Measurements from ENCODE around the gene ENG. TPM values are rescaled to one million over a fixed set of nuclear protein-coding genes. Genes with fewer than 3 reads are reported as not detected.

Gene ENG
- total and polyA plus RNA-seq, 2 of the 4 experiments (the other 2 are of a cell fraction): 3.6 to 83.3 TPM

DNA sequence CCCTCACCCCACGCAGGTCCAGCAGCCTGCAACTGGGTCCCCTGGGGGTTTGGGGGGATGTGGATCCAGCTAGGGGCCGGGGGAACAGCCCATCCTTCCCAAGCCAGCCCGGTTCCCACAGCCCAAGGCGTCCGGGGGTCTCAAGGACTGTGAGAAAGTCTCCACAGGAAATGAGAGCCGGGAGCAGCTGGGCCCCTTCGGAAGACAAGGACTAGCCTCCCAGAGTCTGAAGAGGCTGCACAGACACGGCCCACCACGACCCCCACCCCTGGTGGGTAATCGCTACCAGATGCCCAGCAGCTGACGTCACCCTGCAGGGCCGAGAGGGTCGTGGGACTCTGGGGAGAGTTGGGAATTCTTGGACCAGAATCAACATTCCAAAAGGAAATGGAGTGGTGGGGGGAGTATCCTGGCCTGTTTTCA is 86.5 kb downstream of the ENG start:
- no peak overlapping the region for H2BK120ac ChIP-seq (ENCODE audit: low read depth, low read length)
- DNase-seq (peak; percentile 41), ATAC-seq (ENCODE audit: low read depth) (no peak)
- H2BK20ac ChIP-seq (ENCODE audit: low read depth, low read length): no peak overlapping the region
- no peak overlapping the region for H3K27ac ChIP-seq (ENCODE audit: insufficient read depth, low read length)
- no peaks in the 10 kb centered on the region for H3K9me3 ChIP-seq (ENCODE audit: control insufficient read depth, insufficient read depth, low read length)
- peaks cover 8% of the 10 kb centered on the region for H3K27me3 ChIP-seq (ENCODE audit: control insufficient read depth, insufficient read depth, low read length)
- H3K36me3 ChIP-seq (ENCODE audit: control insufficient read depth, insufficient read depth, low read length): no peaks in the 10 kb centered on the region
- H3K4ac ChIP-seq (ENCODE audit: low read depth, low read length): no peak overlapping the region
- H3K56ac ChIP-seq (ENCODE audit: extremely low read depth, insufficient read depth, low read length): no peak overlapping the region
- POLR2A ChIA-PET (ENCODE audit: unreplicated experiment): no interaction called here
- CTCF ChIA-PET: no interaction called here
- H2BK15ac ChIP-seq (ENCODE audit: low read depth, low read length): no peak overlapping the region; the same call in 2 of the 3 replicates
- no peak overlapping the region; a peak in 1 of 4 replicates for H4K8ac ChIP-seq (ENCODE audit: low read depth in 2 of 2, low read length in 2 of 2)
- H3K23ac ChIP-seq (ENCODE audit: low read depth, low read length): no peak overlapping the region
- no peak overlapping the region for H3K4me2 ChIP-seq (ENCODE audit: low read depth, low read length)
- no peak overlapping the region for H3K18ac ChIP-seq (ENCODE audit: low read depth, low read length)
- intact Hi-C loops (cut with micrococcal nuclease) (no loop called here), dilution Hi-C loops (cut with HindIII; ENCODE audit: low sequenced_read_pairs, unreplicated experiment) (no loop called here), in situ Hi-C loops (cut with MboI; ENCODE audit: low sequenced_read_pairs) (no loop called here)
- peaks cover 2% of the 10 kb centered on the region; the same call in 1 of the 2 replicates for H3K4me1 ChIP-seq (ENCODE audit: control insufficient read depth, insufficient read depth, low read length)
- no peak overlapping the region for H2AK9ac ChIP-seq (replicated peaks; ENCODE audit: low read depth, low read length, poor library complexity)
- H4K91ac ChIP-seq (ENCODE audit: insufficient read depth, low read depth, low read length): no peak overlapping the region
- no TSS peak for BruUV-seq (replicated peaks)
- peak overlapping the region; percentile 51 for H2AFZ ChIP-seq (replicated peaks; ENCODE audit: low read length, poor library complexity)
- TF ChIP-seq CHD1 (IDR thresholded peaks at IDR 0.05; ENCODE audit: low read depth, low read length) (no peak), CEBPB (IDR thresholded peaks at IDR 0.05; ENCODE audit: low read depth, low read length) (no peak), MAZ (IDR thresholded peaks at IDR 0.05; ENCODE audit: borderline replicate concordance, low read depth, low read length) (no peak), RAD21 (IDR thresholded peaks at IDR 0.05; ENCODE audit: low read length) (no peak), NFE2L2 (IDR thresholded peaks at IDR 0.05; ENCODE audit: low read depth, low read length) (no peak)
- TF ChIP-seq, protein P1, sequence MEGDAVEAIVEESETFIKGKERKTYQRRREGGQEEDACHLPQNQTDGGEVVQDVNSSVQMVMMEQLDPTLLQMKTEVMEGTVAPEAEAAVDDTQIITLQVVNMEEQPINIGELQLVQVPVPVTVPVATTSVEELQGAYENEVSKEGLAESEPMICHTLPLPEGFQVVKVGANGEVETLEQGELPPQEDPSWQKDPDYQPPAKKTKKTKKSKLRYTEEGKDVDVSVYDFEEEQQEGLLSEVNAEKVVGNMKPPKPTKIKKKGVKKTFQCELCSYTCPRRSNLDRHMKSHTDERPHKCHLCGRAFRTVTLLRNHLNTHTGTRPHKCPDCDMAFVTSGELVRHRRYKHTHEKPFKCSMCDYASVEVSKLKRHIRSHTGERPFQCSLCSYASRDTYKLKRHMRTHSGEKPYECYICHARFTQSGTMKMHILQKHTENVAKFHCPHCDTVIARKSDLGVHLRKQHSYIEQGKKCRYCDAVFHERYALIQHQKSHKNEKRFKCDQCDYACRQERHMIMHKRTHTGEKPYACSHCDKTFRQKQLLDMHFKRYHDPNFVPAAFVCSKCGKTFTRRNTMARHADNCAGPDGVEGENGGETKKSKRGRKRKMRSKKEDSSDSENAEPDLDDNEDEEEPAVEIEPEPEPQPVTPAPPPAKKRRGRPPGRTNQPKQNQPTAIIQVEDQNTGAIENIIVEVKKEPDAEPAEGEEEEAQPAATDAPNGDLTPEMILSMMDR (conservative IDR thresholded peaks at IDR 0.05; ENCODE audit: low read depth, low read length): no peak
- no peak overlapping the region for H2AK5ac ChIP-seq (ENCODE audit: low read depth, low read length)
- no peaks in the 10 kb centered on the region; the same call in 1 of the 2 replicates for H3K9me1 ChIP-seq (ENCODE audit: insufficient read depth, low read length)
- no peaks in the 10 kb centered on the region for H3K79me1 ChIP-seq (ENCODE audit: low read depth in 1 of 2, low read length in 2 of 2)
- H3K14ac ChIP-seq (replicated peaks; ENCODE audit: low read depth, low read length): no peak overlapping the region
- H3K4me3 ChIP-seq (ENCODE audit: insufficient read depth, low read depth, low read length): no peak overlapping the region
- H2BK5ac ChIP-seq (ENCODE audit: low read depth, low read length, poor library complexity, severe bottlenecking): no peak overlapping the region
- H4K20me1 ChIP-seq (ENCODE audit: insufficient read depth, low read length): no peaks in the 10 kb centered on the region
- H3K9ac ChIP-seq (ENCODE audit: low read depth, low read length): no peak overlapping the region
- WGBS, 2 experiments (ENCODE audit: extremely low coverage in 2 of 2, insufficient read length in 1 of 2): 25% methylated on average over 2 of the region's 13 CpGs; no CpG with 5 or more reads in 1 of the 2 experiments
- H4K5ac ChIP-seq (ENCODE audit: low read depth, low read length): no peak overlapping the region
